Activated naive CD8-positive, alpha-beta T cell treated with anti-CD3 and anti-CD28 coated beads, Interleukin-2, amount 50 U/mL, for 16 hours (primary cell): ENCODE data around the gene DDX46.
"Not testable (repeated sequence)": the region's sequence is repeated elsewhere in the genome, so short reads cannot be mapped to it uniquely, and the experiment has no call there.

ENCODE experiments used
- DNase-seq: peaks from one replicate; pipeline ENCODE4 v3.0.0-alpha.2; 2020; ENCODE audit warnings: low read depth, low spot score

The DDX46 gene

GRCh38 chr5:134758504-134759341, at the start of gene DDX46:
DDX46 (plus strand) TSS chr5:134758779; CDS start chr5:134758939, 160 bp downstream.
- DNase-seq: peak; percentile 88

- DNase-seq: no peak
Measured at GRCh38 chr5:134714120-134714519, 44.5 kb upstream of the DDX46 start.

GRCh38 chr5:134714541-134714940, 44.0 kb upstream of the DDX46 start:
- no peak for DNase-seq

GRCh38 chr5:134715466-134715865, 43.1 kb upstream of the DDX46 start:
- not testable (repeated sequence) for DNase-seq

GRCh38 chr5:134724872-134725271, 33.7 kb upstream of the DDX46 start:
- DNase-seq: no peak

- DNase-seq: no peak
Measured at GRCh38 chr5:134732819-134733218, 25.8 kb upstream of the DDX46 start.

- DNase-seq: no peak
Measured at GRCh38 chr5:134735243-134735642, 23.3 kb upstream of the DDX46 start.

GRCh38 chr5:134736173-134736812, 22.3 kb upstream of the DDX46 start:
- no peak for DNase-seq

- peak; percentile 95 for DNase-seq
Measured at GRCh38 chr5:134738133-134738962, 20.2 kb upstream of the DDX46 start, which contains the start of gene CAMLG. CAMLG (plus strand) TSS chr5:134738548; CDS start chr5:134738621, 73 bp downstream.

GRCh38 chr5:134738963-134739661, 19.5 kb upstream of the DDX46 start:
- no peak for DNase-seq

GRCh38 chr5:134741052-134741451, 17.5 kb upstream of the DDX46 start:
- no peak for DNase-seq

- DNase-seq: no peak
Measured at GRCh38 chr5:134742134-134742533, 16.4 kb upstream of the DDX46 start.

GRCh38 chr5:134749415-134749814, 9.2 kb upstream of the DDX46 start:
- DNase-seq: no peak

GRCh38 chr5:134758176-134758503, 439 bp upstream of the DDX46 start:
- no peak for DNase-seq

GRCh38 chr5:134767528-134768291, 9.1 kb downstream of the DDX46 start:
- DNase-seq: not testable (repeated sequence)

GRCh38 chr5:134769206-134769605, 10.6 kb downstream of the DDX46 start:
- DNase-seq: no peak

GRCh38 chr5:134772461-134773125, 14.0 kb downstream of the DDX46 start:
- no peak for DNase-seq

GRCh38 chr5:134777366-134777765, 18.8 kb downstream of the DDX46 start:
- DNase-seq: no peak

GRCh38 chr5:134784241-134784920, 25.8 kb downstream of the DDX46 start:
- DNase-seq: no peak
